ENCODE results near the gene F8A3.
"Not testable (repeated sequence)": the region's sequence is repeated elsewhere in the genome, so short reads cannot be mapped to it uniquely, and the experiment has no call there.

Gene F8A3

DNA sequence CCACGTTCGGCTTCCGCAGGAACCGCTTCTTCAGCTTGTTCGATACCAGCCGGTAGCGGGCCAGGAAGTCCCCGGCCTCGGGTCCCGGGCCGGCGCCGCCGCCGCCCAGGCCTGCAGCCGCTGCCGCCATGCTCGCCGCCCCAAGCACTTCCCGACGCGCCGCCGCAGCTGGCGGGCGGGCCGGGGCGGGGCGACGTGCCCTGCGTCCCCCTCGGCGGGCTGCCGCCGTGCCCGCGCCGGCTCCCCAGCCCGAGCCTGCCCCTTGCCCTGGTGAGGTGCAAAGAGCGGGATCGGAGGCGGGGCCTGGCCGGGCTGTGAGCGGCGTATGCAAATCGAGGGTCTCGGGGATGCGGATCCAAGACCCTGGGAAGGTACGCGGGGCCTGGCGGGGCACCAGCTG is at the start of gene F8A3:
Gene F8A3, minus strand, starts transcription at position 150 of the 400 bp plus-strand sequence. Its CDS starts 20 bp downstream, at position 130.
- DNase-seq, result not testable (repeated sequence)

DNA sequence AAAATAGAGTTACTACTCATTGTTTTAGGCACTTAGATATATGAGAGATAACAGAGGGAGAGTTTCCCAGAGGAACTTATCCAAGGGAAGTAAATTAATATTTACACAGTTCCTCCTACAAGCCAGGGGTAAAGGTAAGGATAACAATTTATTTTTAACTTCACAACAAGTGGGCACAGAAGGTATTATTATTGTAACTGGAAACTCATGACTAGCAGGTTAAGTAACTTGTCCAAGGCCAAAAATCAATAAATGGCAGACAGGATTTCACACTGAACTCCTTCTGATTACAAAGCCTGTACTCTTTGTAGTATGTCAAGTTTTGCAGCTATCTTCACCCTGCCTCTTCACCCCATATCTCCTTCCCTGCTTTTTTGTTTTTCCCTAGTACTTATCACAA is 46.9 kb upstream of the F8A3 start:
- no peak for DNase-seq

DNA sequence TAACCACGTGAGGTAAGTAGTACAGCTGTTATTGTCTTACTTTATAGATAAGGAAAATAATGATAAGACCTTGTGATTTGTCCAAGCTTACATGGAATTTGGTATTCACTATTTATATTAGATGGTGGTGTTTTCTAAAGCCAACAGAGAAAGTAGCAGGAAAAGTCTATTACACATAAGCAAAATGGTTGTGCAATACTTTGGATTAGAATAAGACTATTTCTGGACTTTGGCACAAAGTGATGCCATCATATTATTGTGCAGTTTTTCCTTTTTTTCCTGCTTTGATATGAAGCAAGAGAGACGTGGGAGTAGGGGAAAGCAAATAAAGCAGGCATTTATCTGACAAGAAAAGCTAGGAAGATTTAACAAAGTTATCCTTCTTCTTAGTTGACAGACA is 36.7 kb upstream of the F8A3 start:
- DNase-seq, result not testable (repeated sequence)

GRCh38 chrX:155491421-155491820 is 33.0 kb upstream of the F8A3 start:
- DNase-seq, result not testable (repeated sequence)

- DNase-seq, result not testable (repeated sequence)
These were observed 18.7 kb upstream of the F8A3 start for GRCh38 chrX:155477136-155477535.

- not testable (repeated sequence) for DNase-seq
These were observed 8.0 kb upstream of the F8A3 start for GRCh38 chrX:155466269-155466938.

- not testable (repeated sequence) for DNase-seq
These were observed 2.1 kb upstream of the F8A3 start for GRCh38 chrX:155460501-155460900.

- not testable (repeated sequence) for DNase-seq
These were observed 516 bp downstream of the F8A3 start for GRCh38 chrX:155457761-155458447.

GRCh38 chrX:155441097-155441496 is 17.3 kb downstream of the F8A3 start:
- DNase-seq, result no peak

DNA sequence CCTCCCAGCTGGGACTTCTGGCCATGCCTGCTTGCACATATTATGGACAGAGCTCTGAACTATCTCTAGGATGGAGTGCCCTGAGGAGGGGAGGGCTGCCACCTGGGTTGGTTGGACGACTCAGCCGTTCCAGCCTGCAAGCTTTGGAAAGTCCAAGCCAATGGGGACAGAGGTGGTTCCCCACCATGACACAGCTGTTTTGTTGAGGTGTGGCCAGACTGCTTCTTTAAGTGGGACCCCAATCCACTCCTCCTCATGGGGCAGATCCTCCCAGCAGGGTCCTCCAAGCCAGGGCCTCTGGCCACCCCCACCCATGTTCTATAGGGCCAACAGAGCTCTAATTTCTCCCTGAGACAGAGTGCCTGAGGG is 22.7 kb downstream of the F8A3 start:
- no peak for DNase-seq

- DNase-seq, result no peak
These were observed 23.3 kb downstream of the F8A3 start for GRCh38 chrX:155434906-155435743.

DNA sequence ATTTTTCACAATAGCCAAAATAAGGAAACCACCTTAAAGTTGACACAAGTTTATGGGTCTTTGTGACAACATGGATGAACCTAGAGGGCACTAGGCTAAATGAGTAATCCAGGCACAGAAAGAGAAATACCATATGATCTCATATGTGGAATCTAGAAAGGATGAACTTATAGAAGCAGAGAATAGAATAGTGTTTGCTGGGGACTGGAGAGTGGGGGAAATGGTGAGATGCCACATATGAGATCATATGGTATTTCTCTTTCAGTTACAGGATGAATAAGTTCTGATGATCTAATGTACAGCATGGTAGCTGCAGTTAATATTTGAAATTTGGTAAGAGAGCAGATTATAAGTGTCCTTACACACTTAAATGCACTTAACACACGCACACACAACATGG is 40.7 kb downstream of the F8A3 start:
- no peak for DNase-seq
